Measurements from ENCODE around the gene SLMAP. TPM values are rescaled to one million over a fixed set of nuclear protein-coding genes. Genes with fewer than 3 reads are reported as not detected.

Gene SLMAP
- polyA plus RNA-seq, 1 donor (not counting 4 experiments of a cell fraction or from before 2014, with no cell fraction given): 58.0 TPM

DNA sequence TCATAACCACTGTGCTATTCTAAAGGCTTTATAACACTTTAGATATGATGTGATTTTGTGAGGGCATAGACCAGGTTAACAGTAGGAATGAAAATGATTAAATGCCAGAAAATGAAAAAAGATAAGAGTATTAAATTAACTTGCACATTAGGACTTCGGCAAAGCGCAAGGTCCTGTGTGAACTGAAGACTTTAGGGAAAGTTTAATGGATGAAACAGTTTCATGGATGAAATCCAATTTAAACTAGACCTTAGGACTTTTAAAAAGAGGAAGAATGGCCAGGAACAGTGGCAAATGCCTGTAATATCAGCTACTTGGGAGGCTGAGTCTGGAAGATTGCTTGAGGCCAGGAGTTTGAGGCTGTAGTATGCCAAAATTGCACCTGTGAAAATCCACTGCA lies 8.7 kb downstream of the SLMAP start:
- peaks cover 27% of the 10 kb centered on the region for H3K4me1 ChIP-seq (ENCODE audit: control insufficient read depth, extremely low read depth, insufficient read depth, low read length)
- peak overlapping the region in 1 of 3 experiments; percentile 27 for H3K4me3 ChIP-seq (ENCODE audit: control insufficient read depth in 2 of 3, extremely low read depth in 1 of 3, insufficient read depth in 2 of 3, low read depth in 1 of 3, low read length in 3 of 3)
- H3K27ac ChIP-seq (ENCODE audit: control insufficient read depth, insufficient read depth, low read length): no peak overlapping the region
- H3K9me1 ChIP-seq (ENCODE audit: control insufficient read depth, extremely low read depth, insufficient read depth, low read length): no peaks in the 10 kb centered on the region
- H2AFZ ChIP-seq (ENCODE audit: control insufficient read depth, low read length): no peak overlapping the region
- FAIRE-seq (peak; percentile 29), DNase-seq (ENCODE audit: low read depth, low spot score) (no peak)
- peaks cover 97% of the 10 kb centered on the region for H3K79me2 ChIP-seq (ENCODE audit: control insufficient read depth, insufficient read depth, low read length)
- H3K27me3 ChIP-seq (ENCODE audit: control insufficient read depth, extremely low read depth, insufficient read depth, low read length): no peaks in the 10 kb centered on the region
- peaks cover 39% of the 10 kb centered on the region for H4K20me1 ChIP-seq (ENCODE audit: control insufficient read depth, extremely low read depth, insufficient read depth, low read length)
- no peak for TF ChIP-seq CTCF (optimal IDR thresholded peaks at IDR 0.05 in 1 of 3, IDR thresholded peaks at IDR 0.05 in 1 of 3, conservative IDR thresholded peaks at IDR 0.05 in 1 of 3; ENCODE audit: extremely low read depth in 1 of 3, insufficient read depth in 2 of 3, low read length in 3 of 3)
- no peak for TF ChIP-seq EZH2 (IDR thresholded peaks at IDR 0.05; ENCODE audit: low read length)
- peaks cover 2 to 28% of the 10 kb centered on the region in 2 experiments for H3K36me3 ChIP-seq (ENCODE audit: control insufficient read depth in 2 of 2, extremely low read depth in 1 of 2, insufficient read depth in 2 of 2, low read length in 2 of 2)
- no peak overlapping the region for H3K9ac ChIP-seq (ENCODE audit: control insufficient read depth, extremely low read depth, insufficient read depth, low read length)
- no peak overlapping the region for H3K4me2 ChIP-seq (ENCODE audit: control insufficient read depth, extremely low read depth, insufficient read depth, low read depth, low read length)
- H3K9me3 ChIP-seq (ENCODE audit: control insufficient read depth, low read depth, low read length): no peaks in the 10 kb centered on the region
- dilution Hi-C loops (cut with MboI; ENCODE audit: extremely low pct_ligation_motif_present, low sequenced_read_pairs): no loop called here

DNA sequence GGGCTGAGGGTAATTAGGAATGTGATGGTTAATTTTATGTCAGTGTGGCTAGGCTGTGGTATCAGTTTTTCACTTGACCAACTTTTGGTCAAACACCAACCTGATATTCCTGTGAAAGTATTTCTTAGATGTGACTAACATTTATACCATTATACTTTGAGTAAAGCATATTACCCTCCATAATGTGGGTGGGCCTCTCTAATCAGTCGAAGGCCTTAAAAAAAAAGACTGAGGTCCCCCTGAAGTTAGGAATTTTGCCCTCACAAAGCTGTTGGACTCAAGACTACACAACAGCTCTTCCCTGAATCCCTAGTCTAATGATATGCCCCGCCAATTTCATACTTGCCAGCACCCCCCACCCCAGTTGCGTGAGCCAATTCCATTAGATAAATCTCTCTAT lies 12.5 kb downstream of the SLMAP start:
- no peaks in the 10 kb centered on the region for H3K9me1 ChIP-seq (ENCODE audit: control insufficient read depth, extremely low read depth, insufficient read depth, low read length)
- FAIRE-seq: no peak
- H3K27me3 ChIP-seq (ENCODE audit: control insufficient read depth, extremely low read depth, insufficient read depth, low read length): no peaks in the 10 kb centered on the region
- peaks cover 34% of the 10 kb centered on the region for H4K20me1 ChIP-seq (ENCODE audit: control insufficient read depth, extremely low read depth, insufficient read depth, low read length)
- no peak overlapping the region for H3K9ac ChIP-seq (ENCODE audit: control insufficient read depth, extremely low read depth, insufficient read depth, low read length)
- no peak for DNase-seq (ENCODE audit: low read depth, low spot score)
- peaks cover 16% of the 10 kb centered on the region for H3K4me1 ChIP-seq (ENCODE audit: control insufficient read depth, extremely low read depth, insufficient read depth, low read length)
- H3K4me3 ChIP-seq (ENCODE audit: control insufficient read depth in 2 of 3, extremely low read depth in 1 of 3, insufficient read depth in 2 of 3, low read depth in 1 of 3, low read length in 3 of 3): no peak overlapping the region
- no peak for TF ChIP-seq CTCF (optimal IDR thresholded peaks at IDR 0.05 in 1 of 3, IDR thresholded peaks at IDR 0.05 in 1 of 3, conservative IDR thresholded peaks at IDR 0.05 in 1 of 3; ENCODE audit: extremely low read depth in 1 of 3, insufficient read depth in 2 of 3, low read length in 3 of 3)
- no peak for TF ChIP-seq EZH2 (IDR thresholded peaks at IDR 0.05; ENCODE audit: low read length)
- no peak overlapping the region for H2AFZ ChIP-seq (ENCODE audit: control insufficient read depth, low read length)
- no peaks in the 10 kb centered on the region for H3K9me3 ChIP-seq (ENCODE audit: control insufficient read depth, low read depth, low read length)
- no peak overlapping the region for H3K27ac ChIP-seq (ENCODE audit: control insufficient read depth, insufficient read depth, low read length)
- dilution Hi-C loops (cut with MboI; ENCODE audit: extremely low pct_ligation_motif_present, low sequenced_read_pairs): no loop called here
- no peak overlapping the region for H3K4me2 ChIP-seq (ENCODE audit: control insufficient read depth, extremely low read depth, insufficient read depth, low read depth, low read length)
- H3K79me2 ChIP-seq (ENCODE audit: control insufficient read depth, insufficient read depth, low read length): peaks cover 99% of the 10 kb centered on the region
- H3K36me3 ChIP-seq (ENCODE audit: control insufficient read depth in 2 of 2, extremely low read depth in 1 of 2, insufficient read depth in 2 of 2, low read length in 2 of 2): peaks cover 0 to 23% of the 10 kb centered on the region in 2 experiments
